Measurements from ENCODE around the gene GPAT2.
"Not testable (repeated sequence)": the region's sequence is repeated elsewhere in the genome, so short reads cannot be mapped to it uniquely, and the experiment has no call there.

DNA sequence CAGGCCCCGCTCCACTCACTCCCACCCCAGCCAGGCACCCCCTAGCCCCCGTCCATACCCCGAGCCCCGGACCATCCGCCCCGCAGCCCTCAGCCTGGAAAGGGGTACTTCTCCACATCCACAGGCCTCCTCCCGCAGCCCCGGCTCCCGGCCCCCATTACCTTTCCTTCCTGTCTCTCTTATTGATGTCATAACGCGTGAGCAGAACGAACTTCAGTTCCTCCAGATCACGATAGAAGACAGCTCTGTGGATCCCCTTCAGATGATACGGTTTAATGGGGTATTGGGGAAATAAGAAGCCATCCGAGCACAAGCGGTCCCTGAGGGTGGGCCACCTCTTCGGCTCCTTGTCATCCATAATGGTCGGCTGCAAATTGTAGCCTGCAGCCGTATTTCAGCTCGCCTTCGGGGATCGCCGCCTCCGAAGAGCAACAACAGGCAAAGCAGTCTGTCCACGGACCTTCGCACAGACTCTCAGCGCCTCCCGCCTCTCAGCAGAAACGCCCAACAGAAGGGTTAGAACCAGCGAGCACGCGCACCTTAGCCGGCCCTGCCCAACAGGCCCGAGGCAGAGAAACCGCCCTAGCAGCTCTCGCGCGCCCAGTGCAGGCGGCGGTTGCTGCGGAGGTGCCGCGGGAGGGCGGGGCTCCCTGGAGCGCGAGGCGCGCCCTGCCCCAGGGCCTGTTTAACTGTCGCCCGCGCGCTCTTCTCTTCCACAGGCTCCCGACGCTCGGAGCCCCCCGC, 43.2 kb downstream of the GPAT2 start, which contains the start of gene ANKRD36C:
- TF ChIP-seq EZH2 (IDR thresholded peaks at IDR 0.05; ENCODE audit: borderline replicate concordance, low read depth, low read length, poor library complexity, severe bottlenecking) = not testable (repeated sequence)
- TF ChIP-seq, protein P1, sequence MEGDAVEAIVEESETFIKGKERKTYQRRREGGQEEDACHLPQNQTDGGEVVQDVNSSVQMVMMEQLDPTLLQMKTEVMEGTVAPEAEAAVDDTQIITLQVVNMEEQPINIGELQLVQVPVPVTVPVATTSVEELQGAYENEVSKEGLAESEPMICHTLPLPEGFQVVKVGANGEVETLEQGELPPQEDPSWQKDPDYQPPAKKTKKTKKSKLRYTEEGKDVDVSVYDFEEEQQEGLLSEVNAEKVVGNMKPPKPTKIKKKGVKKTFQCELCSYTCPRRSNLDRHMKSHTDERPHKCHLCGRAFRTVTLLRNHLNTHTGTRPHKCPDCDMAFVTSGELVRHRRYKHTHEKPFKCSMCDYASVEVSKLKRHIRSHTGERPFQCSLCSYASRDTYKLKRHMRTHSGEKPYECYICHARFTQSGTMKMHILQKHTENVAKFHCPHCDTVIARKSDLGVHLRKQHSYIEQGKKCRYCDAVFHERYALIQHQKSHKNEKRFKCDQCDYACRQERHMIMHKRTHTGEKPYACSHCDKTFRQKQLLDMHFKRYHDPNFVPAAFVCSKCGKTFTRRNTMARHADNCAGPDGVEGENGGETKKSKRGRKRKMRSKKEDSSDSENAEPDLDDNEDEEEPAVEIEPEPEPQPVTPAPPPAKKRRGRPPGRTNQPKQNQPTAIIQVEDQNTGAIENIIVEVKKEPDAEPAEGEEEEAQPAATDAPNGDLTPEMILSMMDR (conservative IDR thresholded peaks at IDR 0.05; ENCODE audit: low read depth, low read length) = not testable (repeated sequence)
